ES-I3 (cell line): ENCODE data around the gene FBXL3.

Source experiments
- H3K36me3 ChIP-seq: 2 replicates; pipeline ENCODE4 v1.6.1; 2013; ENCODE audit warnings: mild to moderate bottlenecking, low read length, control low read depth, moderate library complexity; ENCODE audit not compliant: insufficient read depth
- H3K4me1 ChIP-seq: 2 replicates; pipeline ENCODE4 v1.6.1; 2013; ENCODE audit warnings: mild to moderate bottlenecking, control low read depth, low read length; ENCODE audit not compliant: insufficient read depth
- H3K9ac ChIP-seq: 2 replicates; pipeline ENCODE4 v1.6.1; 2013; ENCODE audit warnings: low read depth, mild to moderate bottlenecking, low read length, moderate library complexity
- H3K9me3 ChIP-seq: 2 replicates; pipeline ENCODE4 v1.6.1; 2013; ENCODE audit warnings: mild to moderate bottlenecking, low read length, moderate library complexity; ENCODE audit not compliant: control insufficient read depth, insufficient read depth

The FBXL3 gene

DNA sequence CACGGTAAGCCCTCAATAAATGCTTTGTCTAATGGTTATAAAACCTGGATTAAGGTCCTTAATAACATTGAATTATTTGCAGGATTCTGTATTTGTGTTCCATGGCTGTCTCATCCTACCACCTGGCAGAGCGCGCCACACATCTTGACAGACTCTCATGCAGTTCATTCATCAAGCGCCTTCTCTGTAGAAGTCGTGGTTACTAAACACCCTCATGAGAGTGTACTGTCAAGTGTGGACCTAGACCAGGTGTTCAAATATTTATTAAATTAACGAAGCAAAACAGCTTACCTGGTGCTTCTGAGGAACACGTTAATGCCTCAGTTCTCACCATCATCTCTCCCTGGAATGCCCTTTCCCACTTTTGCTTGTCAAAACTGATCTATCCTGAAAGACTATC lies 13.1 kb upstream of the FBXL3 start:
- no peaks in the 10 kb centered on the region for H3K4me1 ChIP-seq
- H3K9me3 ChIP-seq: no peaks in the 10 kb centered on the region
- H3K9ac ChIP-seq: no peak overlapping the region
- no peaks in the 10 kb centered on the region for H3K36me3 ChIP-seq

DNA sequence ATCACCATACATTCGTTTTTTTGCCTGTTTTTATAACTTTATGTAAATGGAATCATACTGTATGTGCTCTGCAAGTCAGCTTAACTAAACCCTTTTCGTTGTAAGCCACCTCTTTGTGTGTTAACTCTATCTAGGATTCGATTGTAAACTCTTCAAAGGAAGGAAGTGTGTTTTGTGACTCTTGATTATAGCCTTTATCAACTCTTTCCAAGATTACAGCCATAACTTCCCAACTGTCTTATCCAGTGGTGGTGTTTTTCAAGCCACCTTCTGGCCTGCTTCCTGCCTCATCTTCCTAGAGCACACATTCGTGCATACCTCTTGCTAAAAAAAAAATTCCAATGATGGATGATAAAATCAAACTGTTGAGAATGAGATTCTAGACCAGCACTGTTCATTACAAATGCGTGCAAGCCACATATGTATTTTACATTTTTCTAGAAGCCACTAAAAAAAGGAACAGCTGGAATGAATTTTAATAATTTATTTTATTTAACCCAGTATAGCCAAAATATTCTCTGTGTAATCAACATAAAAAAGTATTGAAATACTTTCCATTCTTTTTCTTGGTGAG lies 12.0 kb upstream of the FBXL3 start:
- Histone ChIP-seq H3K9ac (no peak overlapping the region), H3K36me3 (no peaks in the 10 kb centered on the region), H3K9me3 (no peaks in the 10 kb centered on the region), H3K4me1 (no peaks in the 10 kb centered on the region)

DNA sequence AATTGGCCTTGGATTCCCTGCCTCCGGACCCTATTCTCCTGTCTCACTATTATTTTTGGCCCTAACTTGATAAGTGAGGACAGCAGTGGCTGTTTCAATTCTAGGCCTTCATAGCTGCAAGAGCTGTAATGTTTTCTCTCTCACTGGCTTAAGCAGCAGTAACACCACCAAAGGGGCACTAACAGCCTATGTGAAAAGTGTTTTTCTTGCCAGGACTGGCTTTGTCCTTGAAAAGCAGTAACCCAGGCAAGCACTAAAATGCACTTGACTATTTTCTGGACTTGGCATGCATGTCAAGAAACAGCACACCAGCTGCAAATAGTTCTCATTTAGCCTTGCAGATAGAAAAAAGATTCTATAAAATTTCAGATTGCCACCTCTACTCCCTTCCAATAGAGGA lies 9.3 kb upstream of the FBXL3 start:
- no peaks in the 10 kb centered on the region; the same call in 1 of the 2 replicates for H3K9me3 ChIP-seq
- no peaks in the 10 kb centered on the region for H3K36me3 ChIP-seq
- no peak overlapping the region for H3K9ac ChIP-seq
- H3K4me1 ChIP-seq: no peaks in the 10 kb centered on the region

DNA sequence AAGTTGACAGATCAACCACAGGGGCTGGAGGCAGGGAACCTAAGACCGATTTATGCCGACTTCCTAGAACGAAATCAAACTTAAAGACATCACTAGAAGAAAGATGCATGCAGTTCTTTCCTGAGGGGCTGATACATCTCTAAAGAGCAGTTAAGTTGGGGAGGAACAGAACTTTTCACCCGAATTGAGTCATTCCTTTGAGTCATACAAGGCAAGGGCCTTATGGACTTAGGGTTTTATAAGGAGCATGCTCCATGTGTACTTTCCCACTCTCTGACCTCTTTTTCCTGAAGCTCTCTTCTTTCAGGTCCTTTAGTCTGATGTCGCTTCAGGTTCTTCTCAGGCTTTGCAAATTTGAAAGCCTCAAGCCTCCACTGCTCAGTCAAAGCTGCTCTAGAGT lies 7.9 kb upstream of the FBXL3 start:
- no peaks in the 10 kb centered on the region; the same call in 1 of the 2 replicates for H3K9me3 ChIP-seq
- H3K4me1 ChIP-seq: no peaks in the 10 kb centered on the region
- H3K36me3 ChIP-seq: no peaks in the 10 kb centered on the region
- no peak overlapping the region for H3K9ac ChIP-seq

DNA sequence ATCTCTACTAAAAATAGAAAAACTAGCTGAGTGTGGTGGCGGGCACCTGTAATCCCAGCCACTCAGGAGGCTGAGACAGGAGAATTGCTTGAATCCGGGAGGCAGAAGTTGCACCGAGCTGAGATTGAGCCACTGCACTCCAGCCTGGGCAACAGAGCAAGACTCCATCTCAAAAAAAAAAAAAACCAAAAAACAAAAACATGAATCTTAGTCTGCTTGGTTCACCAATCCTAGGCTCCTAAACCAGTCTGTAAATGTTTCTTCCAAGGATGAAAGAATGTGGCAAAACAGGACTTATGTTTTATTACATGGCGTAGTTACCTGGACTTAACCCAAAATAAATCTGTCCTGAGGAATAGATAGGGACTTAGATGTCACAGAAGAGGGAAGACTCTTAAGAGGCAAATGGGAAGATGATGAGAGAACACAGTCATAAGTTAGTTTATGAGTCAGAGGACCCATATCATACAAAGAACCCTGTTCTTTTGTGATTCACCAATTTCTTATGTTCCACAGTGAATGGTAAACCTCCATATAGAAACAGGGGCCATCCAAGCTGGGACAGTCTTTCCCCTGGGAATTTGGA lies 6.9 kb upstream of the FBXL3 start:
- no peaks in the 10 kb centered on the region; the same call in 1 of the 2 replicates for H3K9me3 ChIP-seq
- H3K36me3 ChIP-seq: no peaks in the 10 kb centered on the region
- H3K4me1 ChIP-seq: no peaks in the 10 kb centered on the region
- H3K9ac ChIP-seq: no peak overlapping the region

DNA sequence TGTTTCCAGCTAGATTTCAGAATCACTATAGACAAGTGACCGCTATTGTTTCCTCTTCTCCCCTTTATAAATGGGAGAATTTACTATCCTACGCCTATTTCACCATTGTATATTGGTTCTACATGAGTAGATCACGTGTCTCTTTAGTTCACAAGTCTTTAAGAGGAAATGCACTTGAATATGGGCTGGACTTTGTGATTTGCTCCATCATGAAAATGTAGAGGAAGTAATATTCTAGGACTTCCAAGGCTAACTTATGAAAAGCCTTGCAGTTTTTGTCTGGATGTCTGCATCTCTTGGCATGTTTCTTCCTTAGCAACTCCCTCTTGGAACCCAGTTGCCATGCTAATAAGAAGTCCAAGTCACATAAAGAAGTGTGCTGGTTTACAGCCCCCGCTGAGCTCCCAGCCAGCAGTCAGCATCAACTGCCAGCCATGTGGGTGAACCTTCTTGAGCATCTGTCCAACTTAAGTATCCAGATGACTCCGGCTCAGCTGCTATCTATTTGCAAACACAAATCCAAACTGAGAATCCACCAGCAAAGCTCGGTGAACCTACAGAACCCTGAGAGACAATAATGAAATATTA lies 4.8 kb upstream of the FBXL3 start:
- Histone ChIP-seq H3K9ac (no peak overlapping the region), H3K4me1 (0 out of 2 replicates have a peak, but pooled peaks cover 3% of the 10 kb centered on the region), H3K36me3 (no peaks in the 10 kb centered on the region), H3K9me3 (no peaks in the 10 kb centered on the region; the same call in 1 of the 2 replicates)

DNA sequence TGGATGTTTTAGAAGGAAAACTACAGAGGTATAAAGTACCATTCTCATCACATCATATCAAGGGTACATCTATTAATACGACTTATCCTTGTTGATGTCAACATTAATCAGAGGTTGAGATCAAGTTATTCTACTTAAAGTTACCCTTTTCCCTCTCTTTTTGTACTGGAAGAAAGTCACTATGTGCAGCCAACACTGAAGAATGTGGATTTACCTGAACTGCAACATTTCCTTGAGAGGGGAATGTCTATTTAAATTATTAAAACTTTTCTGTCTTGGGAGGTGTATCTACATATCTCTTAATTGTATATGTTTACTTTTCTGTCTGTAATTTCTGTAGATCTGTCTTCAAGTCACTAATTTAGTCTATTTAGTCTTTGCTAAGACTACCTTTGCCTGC lies 2.5 kb upstream of the FBXL3 start:
- H3K4me1 ChIP-seq: 0 out of 2 replicates have a peak, but pooled peaks cover 3% of the 10 kb centered on the region
- H3K9me3 ChIP-seq: no peaks in the 10 kb centered on the region; the same call in 1 of the 2 replicates
- no peak overlapping the region for H3K9ac ChIP-seq
- no peaks in the 10 kb centered on the region for H3K36me3 ChIP-seq

DNA sequence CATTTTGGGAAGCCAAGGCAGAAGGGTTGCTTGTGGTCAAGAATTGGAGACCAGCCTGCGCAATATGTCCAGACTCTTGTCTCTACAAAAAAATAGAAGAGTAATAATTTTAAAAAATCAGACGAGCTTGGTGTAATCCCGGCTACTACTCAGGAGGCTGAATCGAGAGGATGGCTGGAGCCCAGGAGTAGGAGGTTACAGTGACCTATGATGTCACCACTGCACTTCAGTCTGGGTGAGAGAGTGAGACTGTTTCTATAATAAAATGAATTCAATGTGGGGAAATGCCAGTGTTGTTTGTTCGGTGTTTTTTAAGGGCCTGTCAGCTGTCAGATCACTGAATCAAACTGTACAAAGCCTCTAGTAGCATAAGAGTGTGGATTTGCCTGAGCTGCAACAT lies 1.2 kb upstream of the FBXL3 start:
- Histone ChIP-seq H3K9me3 (no peaks in the 10 kb centered on the region), H3K9ac (peak overlapping the region; percentile 90; the same call in 1 of the 2 replicates)

DNA sequence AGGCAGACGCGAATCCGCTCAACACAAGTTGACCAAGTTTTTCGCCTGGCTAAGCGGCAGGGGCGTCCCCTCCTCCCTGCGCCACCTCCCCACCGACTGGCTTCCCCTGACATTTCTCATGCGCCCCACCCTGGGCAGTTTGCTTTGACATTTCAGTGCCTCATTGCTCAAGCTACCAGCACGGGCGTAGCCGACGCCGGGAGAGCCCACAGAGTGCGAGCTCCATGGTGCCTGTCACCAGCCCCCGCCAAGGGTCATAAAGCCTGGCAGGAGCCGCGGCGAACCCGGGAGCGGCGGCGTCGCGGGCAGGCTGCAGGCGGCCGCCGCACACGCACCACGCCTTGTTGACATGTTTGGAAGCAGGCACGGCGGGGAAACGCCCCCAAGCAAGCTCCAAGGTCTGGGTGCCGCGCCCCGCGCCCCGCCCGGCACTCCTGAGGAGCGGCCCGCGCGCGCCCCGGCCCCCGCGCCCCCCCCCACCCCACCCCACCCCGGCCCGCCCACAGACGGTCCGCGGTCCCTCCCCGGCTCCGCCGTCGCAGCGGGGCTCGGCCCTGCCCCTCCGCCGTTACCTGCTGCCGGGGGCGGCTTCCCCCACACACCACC lies 601 bp downstream of the FBXL3 start:
- Histone ChIP-seq H3K36me3 (no peaks in the 10 kb centered on the region), H3K4me1 (0 out of 2 replicates have a peak, but pooled peaks cover 3% of the 10 kb centered on the region), H3K9ac (peak overlapping the region; percentile 90), H3K9me3 (no peaks in the 10 kb centered on the region)

More for the DNA sequence above, 1.2 kb upstream of the FBXL3 start:
- Histone ChIP-seq H3K36me3 (no peaks in the 10 kb centered on the region), H3K4me1 (0 out of 2 replicates have a peak, but pooled peaks cover 3% of the 10 kb centered on the region)

DNA sequence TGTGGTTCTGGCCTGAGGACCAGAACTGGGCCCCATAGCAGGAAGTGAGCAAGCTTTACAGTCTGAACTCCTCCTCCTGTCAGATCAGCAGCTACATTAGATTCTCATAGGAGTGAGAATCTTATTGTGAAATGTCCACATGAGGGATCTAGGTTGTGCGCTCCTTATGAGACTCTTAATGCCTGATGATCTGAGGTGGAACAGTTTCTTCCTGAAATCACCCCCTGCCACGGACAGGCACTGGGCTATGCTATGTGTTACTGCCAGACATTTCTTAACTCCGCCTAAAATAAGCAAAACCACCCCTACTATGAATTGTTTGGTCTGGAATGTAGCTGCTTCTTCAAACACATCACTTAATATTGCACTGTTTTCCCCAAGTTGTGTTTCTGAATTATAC lies 4.6 kb downstream of the FBXL3 start:
- H3K9ac ChIP-seq: no peak overlapping the region
- no peaks in the 10 kb centered on the region for H3K9me3 ChIP-seq
- H3K4me1 ChIP-seq: no peaks in the 10 kb centered on the region
- no peaks in the 10 kb centered on the region for H3K36me3 ChIP-seq

DNA sequence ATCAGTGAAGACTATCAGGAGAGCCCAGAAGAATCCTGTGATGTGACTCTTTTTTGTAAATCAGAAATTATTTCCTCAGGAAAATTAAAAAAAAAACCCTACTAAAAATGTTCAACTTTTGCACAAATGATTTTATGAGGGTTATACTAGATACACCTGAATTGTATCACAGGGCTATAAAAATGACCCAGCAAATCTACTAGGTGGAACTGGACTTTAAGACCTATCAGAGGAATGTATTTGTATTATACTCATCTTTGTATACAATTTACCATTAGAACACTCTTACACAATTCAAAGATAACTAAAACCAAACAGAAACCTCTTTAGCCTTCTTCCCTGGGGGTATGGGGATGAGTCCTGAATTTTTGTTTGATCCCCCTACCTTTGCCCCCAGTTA lies 7.2 kb downstream of the FBXL3 start:
- no peak overlapping the region for H3K9ac ChIP-seq
- H3K9me3 ChIP-seq: no peaks in the 10 kb centered on the region
- peaks cover 6% of the 10 kb centered on the region; the same call in 1 of the 2 replicates for H3K36me3 ChIP-seq
- no peaks in the 10 kb centered on the region for H3K4me1 ChIP-seq

DNA sequence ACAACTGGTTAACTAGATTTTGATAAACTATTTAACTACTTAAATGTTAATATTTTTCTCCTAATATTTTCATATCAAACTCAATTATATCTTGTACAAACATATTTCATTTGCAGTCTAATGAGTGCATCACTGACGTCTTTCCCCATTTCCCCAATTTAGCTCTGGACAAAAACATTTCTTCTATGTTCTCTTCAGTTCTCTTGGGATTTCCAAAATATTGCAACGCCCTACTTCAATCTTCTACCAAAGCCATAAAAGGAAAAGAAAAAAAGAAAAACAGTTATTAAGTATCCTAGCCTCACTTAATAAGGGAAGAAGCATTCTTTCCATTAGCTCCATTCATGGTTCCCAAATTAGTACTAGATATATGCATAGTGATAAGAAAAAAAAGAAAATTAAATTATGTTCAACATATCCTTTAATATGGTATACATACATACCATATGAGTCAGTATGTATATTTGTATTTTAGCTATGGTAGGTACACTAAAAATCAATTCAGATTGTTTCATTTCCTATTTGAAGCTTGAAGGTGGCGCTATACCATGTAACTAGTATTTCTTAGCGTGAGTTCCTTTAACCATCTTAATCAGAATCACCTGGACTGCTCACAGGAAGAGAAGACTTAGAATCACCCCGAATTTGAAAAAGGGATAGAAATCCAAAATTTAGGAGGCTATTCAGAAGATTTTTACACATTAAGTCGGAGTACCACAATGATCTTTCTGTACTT lies 9.9 kb downstream of the FBXL3 start:
- peaks cover 17% of the 10 kb centered on the region for H3K36me3 ChIP-seq
- no peak overlapping the region for H3K9ac ChIP-seq
- H3K4me1 ChIP-seq: no peaks in the 10 kb centered on the region
- H3K9me3 ChIP-seq: no peaks in the 10 kb centered on the region

DNA sequence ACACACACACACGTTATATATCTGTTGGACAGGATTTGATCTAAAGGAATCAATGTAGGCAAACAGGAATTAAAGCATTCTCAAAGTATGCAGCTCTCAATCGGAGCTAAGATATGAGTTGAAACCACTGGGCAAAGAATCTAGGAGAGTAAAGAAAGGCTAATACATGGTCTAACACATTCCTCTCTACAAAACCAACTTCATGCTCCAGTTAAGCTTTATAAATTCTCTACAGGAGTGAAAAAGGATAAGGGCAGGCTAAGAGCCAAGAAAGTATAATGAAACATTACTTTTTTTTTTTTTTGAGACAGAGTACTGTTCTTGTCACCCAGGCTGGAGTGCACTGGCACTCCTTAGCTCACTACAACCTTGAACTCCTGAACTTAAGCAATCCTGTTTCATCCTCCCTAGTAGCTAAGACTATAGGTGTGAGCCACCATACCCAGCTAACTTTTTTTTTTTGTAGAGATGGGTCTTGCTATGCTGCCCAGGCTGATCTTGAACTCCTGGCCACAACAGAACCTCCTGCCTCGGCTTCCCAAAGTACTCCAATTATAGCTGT lies 10.6 kb downstream of the FBXL3 start:
- H3K4me1 ChIP-seq: no peaks in the 10 kb centered on the region
- no peaks in the 10 kb centered on the region for H3K9me3 ChIP-seq
- peaks cover 21% of the 10 kb centered on the region for H3K36me3 ChIP-seq

More for the DNA sequence above, 10.6 kb downstream of the FBXL3 start:
- no peak overlapping the region for H3K9ac ChIP-seq
